Measurements from ENCODE around the gene RAD18.

The RAD18 gene

DNA sequence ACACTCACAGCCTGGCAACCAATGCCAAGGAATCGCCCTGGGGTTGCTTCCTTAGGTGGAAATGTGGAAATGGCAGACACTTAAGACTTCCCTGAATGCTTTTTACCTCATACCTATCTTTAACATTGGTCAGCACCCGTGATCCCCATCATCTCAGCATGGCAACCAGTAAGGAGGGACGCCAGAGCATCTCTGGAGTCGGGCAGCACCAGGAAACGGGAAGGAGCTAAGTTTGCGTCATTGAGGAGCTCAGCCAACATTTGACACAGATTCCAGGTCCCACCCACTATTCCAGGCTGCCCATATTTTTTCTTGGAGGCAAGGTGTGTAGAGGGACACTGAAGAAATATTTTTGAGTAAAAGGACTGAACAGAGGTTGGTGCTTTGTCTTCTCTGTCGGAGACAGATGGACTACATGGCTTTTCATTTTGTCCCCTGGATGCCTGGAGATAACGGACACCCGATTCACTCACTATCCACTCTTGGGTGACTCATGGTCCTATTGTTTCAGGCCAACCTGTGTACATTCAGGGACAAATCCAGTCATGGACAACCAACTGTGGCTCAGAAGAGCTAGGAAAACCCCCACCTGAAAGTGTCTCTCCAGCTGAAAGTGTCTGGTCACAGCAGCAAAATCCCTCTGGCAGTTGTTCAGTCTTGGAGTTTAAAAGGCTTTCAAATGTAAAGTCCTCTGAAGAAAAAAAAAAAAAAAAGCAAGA lies 123.5 kb downstream of the RAD18 start:
- no peak for DNase-seq (ENCODE audit: low read depth, low spot score)
- in situ Hi-C loops (cut with HindIII; ENCODE audit: low sequenced_read_pairs): no loop called here
- TF ChIP-seq CTCF (IDR thresholded peaks at IDR 0.05; ENCODE audit: low read depth, low read length): no peak
- no peak overlapping the region for H3K4me3 ChIP-seq (ENCODE audit: low read depth, low read length)

DNA sequence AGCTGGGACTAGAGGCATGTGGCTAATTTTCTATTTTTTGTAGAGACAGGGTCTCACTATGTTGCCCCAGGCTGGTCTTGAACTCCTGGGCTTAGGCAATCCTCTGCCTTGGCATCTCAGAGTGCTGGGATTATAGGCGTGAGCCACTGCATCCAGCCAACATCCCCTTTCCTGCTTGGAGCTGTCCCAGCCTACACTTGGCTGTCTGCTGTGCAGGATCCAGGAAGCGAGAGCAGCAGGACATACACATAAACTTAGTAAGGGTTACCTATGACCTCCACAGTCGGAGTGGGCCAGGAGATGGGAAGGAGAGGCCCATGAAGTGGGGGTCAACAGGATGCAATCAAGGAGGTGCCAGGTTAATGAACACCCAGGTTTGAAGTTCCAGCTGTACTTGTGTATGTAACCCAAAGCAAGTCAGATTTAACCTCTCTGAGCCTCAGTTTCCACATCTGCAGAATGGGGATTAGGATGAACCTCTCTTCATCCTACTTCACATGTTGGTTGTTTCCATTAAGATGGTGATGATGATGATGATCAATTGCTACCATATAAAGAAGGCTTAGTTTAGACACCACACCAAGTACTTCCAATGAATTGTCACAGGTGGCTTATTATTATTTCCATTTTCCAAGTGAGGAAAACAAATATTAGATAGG lies 124.4 kb downstream of the RAD18 start:
- in situ Hi-C loops (cut with HindIII; ENCODE audit: low sequenced_read_pairs): no loop called here
- H3K4me3 ChIP-seq (ENCODE audit: low read depth, low read length): no peak overlapping the region
- TF ChIP-seq CTCF (IDR thresholded peaks at IDR 0.05; ENCODE audit: low read depth, low read length): no peak
- DNase-seq (ENCODE audit: low read depth, low spot score): no peak

- H3K4me3 ChIP-seq (ENCODE audit: low read depth, low read length): no peak overlapping the region
- DNase-seq (ENCODE audit: low read depth, low spot score): no peak
- in situ Hi-C loops (cut with HindIII; ENCODE audit: low sequenced_read_pairs): no loop called here
- TF ChIP-seq CTCF (IDR thresholded peaks at IDR 0.05; ENCODE audit: low read depth, low read length): no peak
Observed at GRCh38 chr3:8838234-8838633, 125.0 kb downstream of the RAD18 start.

- H3K4me3 ChIP-seq (ENCODE audit: low read depth, low read length): no peak overlapping the region
- no peak for TF ChIP-seq CTCF (IDR thresholded peaks at IDR 0.05; ENCODE audit: low read depth, low read length)
- peak; percentile 72 for DNase-seq (ENCODE audit: low read depth, low spot score)
- in situ Hi-C loops (cut with HindIII; ENCODE audit: low sequenced_read_pairs): no loop called here
Observed at GRCh38 chr3:8837162-8837561, 126.1 kb downstream of the RAD18 start.

GRCh38 chr3:8836096-8836495 lies 127.2 kb downstream of the RAD18 start:
- no peak for TF ChIP-seq CTCF (IDR thresholded peaks at IDR 0.05; ENCODE audit: low read depth, low read length)
- DNase-seq (ENCODE audit: low read depth, low spot score): no peak
- no peak overlapping the region for H3K4me3 ChIP-seq (ENCODE audit: low read depth, low read length)
- in situ Hi-C loops (cut with HindIII; ENCODE audit: low sequenced_read_pairs): no loop called here

GRCh38 chr3:8835385-8835784 lies 127.9 kb downstream of the RAD18 start:
- DNase-seq (ENCODE audit: low read depth, low spot score): no peak
- in situ Hi-C loops (cut with HindIII; ENCODE audit: low sequenced_read_pairs): no loop called here
- TF ChIP-seq CTCF (IDR thresholded peaks at IDR 0.05; ENCODE audit: low read depth, low read length): no peak
- no peak overlapping the region for H3K4me3 ChIP-seq (ENCODE audit: low read depth, low read length)

Measured in astrocyte of the spinal cord (primary cell).